GM12865 (cell line): Measurements from ENCODE around the gene HPCA.

ENCODE experiments used
- DNase-seq: peaks from one replicate; pipeline ENCODE4 v3.0.0; 2010; ENCODE audit warnings: low read depth
- H3K4me3 ChIP-seq: 2 replicates; pipeline ENCODE4 v1.5.1; 2011; ENCODE audit warnings: mild to moderate bottlenecking, low read depth, low read length, control low read depth
- CTCF ChIP-seq: IDR thresholded peaks from 2 replicates; pipeline ENCODE4 v1.5.1; 2011; ENCODE audit warnings: low read length, control low read depth, low read depth, inconsistent platforms; ENCODE audit not compliant: insufficient read depth; ENCODE audit errors: missing control alignments

HPCA gene

GRCh38 chr1:32898958-32899357, 12.7 kb downstream of the HPCA start:
- no peak for DNase-seq
- H3K4me3 ChIP-seq, result no peak overlapping the region
- no peak for TF ChIP-seq CTCF

GRCh38 chr1:32899586-32900296, 13.4 kb downstream of the HPCA start:
- TF ChIP-seq CTCF, result no peak
- no peak overlapping the region for H3K4me3 ChIP-seq
- DNase-seq, result no peak

- no peak overlapping the region for H3K4me3 ChIP-seq
- no peak for DNase-seq
- TF ChIP-seq CTCF, result no peak
These were observed 14.2 kb downstream of the HPCA start for GRCh38 chr1:32900371-32900955.

GRCh38 chr1:32900956-32901822, 14.9 kb downstream of the HPCA start, which contains the start of gene TMEM54:
TMEM54 (minus strand) TSS chr1:32901389; CDS start chr1:32901238, 151 bp downstream.
- H3K4me3 ChIP-seq, result peak within 1 kb of the TSS; percentile 31
- no peak for TF ChIP-seq CTCF
- no peak for DNase-seq

- H3K4me3 ChIP-seq, result peak overlapping the region; percentile 22
- DNase-seq, result no peak
- no peak for TF ChIP-seq CTCF
These were observed 15.7 kb downstream of the HPCA start for GRCh38 chr1:32901823-32902534.

- H3K4me3 ChIP-seq, result no peak overlapping the region
- no peak for DNase-seq
- no peak for TF ChIP-seq CTCF
These were observed 16.2 kb downstream of the HPCA start for GRCh38 chr1:32902535-32902920.
